Activated CD4-positive, CD25-positive, alpha-beta regulatory T cell treated with anti-CD3 and anti-CD28 coated beads, Interleukin-2, amount 50 U/mL, for 16 hours (primary cell): ENCODE results near the gene PARD3.
"Not testable (repeated sequence)": the region's sequence is repeated elsewhere in the genome, so short reads cannot be mapped to it uniquely, and the experiment has no call there.

Source experiments
- DNase-seq: peaks from one replicate; pipeline ENCODE4 v3.0.0-alpha.2; 2020; ENCODE audit warnings: low read depth, low spot score

PARD3 gene

GRCh38 chr10:34815185-34816084 lies at the start of gene PARD3:
PARD3 (minus strand) TSS chr10:34815296; CDS start chr10:34814995, 301 bp downstream.
- DNase-seq: no peak

- DNase-seq: no peak
Measured at GRCh38 chr10:34864149-34865067, 49.3 kb upstream of the PARD3 start.

GRCh38 chr10:34862892-34863291 lies 47.8 kb upstream of the PARD3 start:
- DNase-seq: no peak

- no peak for DNase-seq
Measured at GRCh38 chr10:34861293-34862021, 46.4 kb upstream of the PARD3 start.

GRCh38 chr10:34859170-34859569 lies 44.1 kb upstream of the PARD3 start:
- no peak for DNase-seq

GRCh38 chr10:34858003-34858402 lies 42.9 kb upstream of the PARD3 start:
- no peak for DNase-seq

GRCh38 chr10:34854147-34854601 lies 39.1 kb upstream of the PARD3 start:
- no peak for DNase-seq

GRCh38 chr10:34853357-34853756 lies 38.3 kb upstream of the PARD3 start:
- no peak for DNase-seq

- no peak for DNase-seq
Measured at GRCh38 chr10:34850558-34850957, 35.5 kb upstream of the PARD3 start.

GRCh38 chr10:34850036-34850435 lies 34.9 kb upstream of the PARD3 start:
- no peak for DNase-seq

- no peak for DNase-seq
Measured at GRCh38 chr10:34845070-34845469, 30.0 kb upstream of the PARD3 start.

- no peak for DNase-seq
Measured at GRCh38 chr10:34844448-34844847, 29.4 kb upstream of the PARD3 start.

- not testable (repeated sequence) for DNase-seq
Measured at GRCh38 chr10:34843470-34843869, 28.4 kb upstream of the PARD3 start.

GRCh38 chr10:34838366-34838900 lies 23.3 kb upstream of the PARD3 start:
- DNase-seq: no peak

GRCh38 chr10:34835908-34836508 lies 20.9 kb upstream of the PARD3 start:
- no peak for DNase-seq

GRCh38 chr10:34834274-34834673 lies 19.2 kb upstream of the PARD3 start:
- no peak for DNase-seq

- DNase-seq: no peak
Measured at GRCh38 chr10:34830217-34830822, 15.2 kb upstream of the PARD3 start.

- no peak for DNase-seq
Measured at GRCh38 chr10:34826857-34827766, 12.0 kb upstream of the PARD3 start.

- DNase-seq: no peak
Measured at GRCh38 chr10:34826221-34826620, 11.1 kb upstream of the PARD3 start.
